DOHH2 (cell line): Measurements from ENCODE around the gene RASGRP2.

ENCODE experiments used
- CTCF ChIP-seq: fragments of 200-600 bp; sonication (generic); IDR thresholded peaks from one replicate; pipeline ENCODE4 v1.5.1; 2014; ENCODE audit warnings: antibody characterized with exemption, mild to moderate bottlenecking, low read depth, low read length; ENCODE audit not compliant: poor library complexity, severe bottlenecking
- EZH2phosphoT487 ChIP-seq: fragments of 200-600 bp; sonication (generic); IDR thresholded peaks from 2 replicates; pipeline ENCODE4 v1.6.1; 2017; ENCODE audit warnings: borderline replicate concordance, mild to moderate bottlenecking, antibody characterized with exemption, low read length, moderate library complexity, mixed read lengths

DNA sequence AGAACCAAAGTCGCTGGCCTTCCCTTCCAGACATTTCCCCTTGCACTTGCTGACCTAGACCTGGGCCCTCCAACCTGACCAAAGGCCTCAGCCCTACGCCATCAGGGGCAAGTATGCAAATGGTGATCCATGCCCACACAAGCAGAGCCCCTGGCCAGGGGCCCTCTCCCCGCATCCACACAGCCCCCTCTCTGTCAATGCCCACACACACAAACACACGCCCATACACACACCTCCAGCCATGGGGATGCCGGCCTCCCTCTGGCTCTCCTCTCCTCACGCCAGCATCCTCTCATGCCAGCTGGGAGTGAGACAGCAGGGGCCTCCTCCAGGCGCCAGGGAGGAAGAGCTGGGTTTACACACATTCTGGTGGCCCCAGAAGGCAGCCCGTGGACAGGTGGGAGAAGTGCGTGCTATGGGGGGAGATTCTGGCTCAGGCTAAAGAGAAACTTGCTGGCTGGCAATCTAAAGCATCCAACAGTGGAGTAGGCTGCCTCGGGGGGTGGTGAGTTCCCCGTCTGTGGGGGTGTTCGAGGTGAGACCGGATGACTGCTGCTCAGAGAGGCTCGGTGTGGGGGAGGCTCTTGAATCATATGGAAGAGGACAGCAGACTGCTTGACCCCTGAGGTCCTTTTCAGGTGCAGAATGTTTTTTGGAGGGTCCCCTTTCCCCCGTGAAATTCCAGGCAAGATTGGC lies 25.7 kb downstream of the RASGRP2 start:
- TF ChIP-seq CTCF = no peak
- no peak for TF ChIP-seq EZH2phosphoT487
